ENCODE data around the gene FRAT2.

The FRAT2 gene

DNA sequence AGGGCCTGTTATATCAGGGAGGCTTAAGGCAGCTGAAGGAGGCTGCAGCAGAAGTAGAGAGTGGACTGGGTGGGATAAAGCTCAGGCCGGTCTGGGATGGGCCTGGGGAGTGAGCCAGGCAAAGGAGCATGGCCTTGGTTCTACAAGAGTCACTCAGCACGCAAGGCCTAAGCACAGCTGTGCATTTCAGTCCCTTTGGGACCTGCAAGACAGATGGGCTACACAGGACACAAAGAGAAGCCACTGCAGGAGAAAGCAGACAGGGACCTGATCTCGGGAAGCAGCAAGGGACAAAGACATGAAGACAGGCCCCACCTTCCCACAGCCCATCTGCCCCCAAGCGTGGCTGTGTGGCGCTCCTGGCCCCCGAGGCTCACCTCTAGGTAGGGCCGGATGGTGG lies 37.2 kb upstream of the FRAT2 start:
- H3K27ac ChIP-seq (ENCODE audit: low read depth in 2 of 2, low read length in 2 of 2): no peak overlapping the region
- no peaks in the 10 kb centered on the region for H3K27me3 ChIP-seq (ENCODE audit: control insufficient read depth in 2 of 2, insufficient read depth in 2 of 2, low read length in 2 of 2)
- H3K36me3 ChIP-seq (ENCODE audit: control insufficient read depth in 2 of 2, insufficient read depth in 2 of 2, low read length in 2 of 2): peaks cover 38 to 47% of the 10 kb centered on the region in 2 donors
- peaks cover 0 to 2% of the 10 kb centered on the region in 2 donors for H3K4me1 ChIP-seq (ENCODE audit: control insufficient read depth in 2 of 2, insufficient read depth in 2 of 2, low read length in 2 of 2)
- no peak overlapping the region for H3K4me3 ChIP-seq (ENCODE audit: low read length in 2 of 2)
- no peak overlapping the region for H3K9ac ChIP-seq (ENCODE audit: low read depth in 1 of 2, low read length in 2 of 2)
- H3K9me3 ChIP-seq (ENCODE audit: control insufficient read depth in 2 of 2, low read length in 2 of 2): no peaks in the 10 kb centered on the region

DNA sequence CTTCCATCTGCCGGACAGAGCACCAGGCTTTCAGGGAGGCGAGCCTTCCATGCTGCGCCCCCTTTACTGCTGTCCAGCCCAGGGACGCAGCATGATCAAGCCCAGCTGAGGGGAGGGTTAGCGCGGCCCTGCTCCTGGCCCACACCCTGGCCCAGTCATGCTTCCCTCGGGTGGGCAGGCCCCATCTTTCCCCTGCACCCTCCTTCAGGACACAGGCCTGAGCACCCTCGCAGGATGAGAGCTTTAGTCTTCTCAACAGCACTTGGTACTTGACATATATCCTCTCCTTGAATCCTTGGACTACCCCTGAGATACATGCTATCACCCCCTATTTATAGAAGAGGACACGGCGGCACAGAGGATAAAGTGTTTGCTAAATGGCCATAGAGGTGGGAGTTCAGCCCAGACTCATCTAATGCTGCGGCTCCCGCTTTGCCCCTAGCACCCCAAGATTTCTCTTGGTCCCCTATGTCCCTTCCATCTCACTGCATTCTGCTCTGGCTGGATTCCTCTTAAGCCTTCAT lies 32.7 kb upstream of the FRAT2 start:
- Histone ChIP-seq H3K9me3 (ENCODE audit: control insufficient read depth in 2 of 2, low read length in 2 of 2) (no peaks in the 10 kb centered on the region), H3K9ac (ENCODE audit: low read depth in 1 of 2, low read length in 2 of 2) (no peak overlapping the region), H3K36me3 (ENCODE audit: control insufficient read depth in 2 of 2, insufficient read depth in 2 of 2, low read length in 2 of 2) (peaks cover 27 to 46% of the 10 kb centered on the region in 2 donors), H3K27me3 (ENCODE audit: control insufficient read depth in 2 of 2, insufficient read depth in 2 of 2, low read length in 2 of 2) (no peaks in the 10 kb centered on the region), H3K4me1 (ENCODE audit: control insufficient read depth in 2 of 2, insufficient read depth in 2 of 2, low read length in 2 of 2) (peaks cover 0 to 2% of the 10 kb centered on the region in 2 donors), H3K4me3 (ENCODE audit: low read length in 2 of 2) (no peak overlapping the region), H3K27ac (ENCODE audit: low read depth in 2 of 2, low read length in 2 of 2) (no peak overlapping the region)

DNA sequence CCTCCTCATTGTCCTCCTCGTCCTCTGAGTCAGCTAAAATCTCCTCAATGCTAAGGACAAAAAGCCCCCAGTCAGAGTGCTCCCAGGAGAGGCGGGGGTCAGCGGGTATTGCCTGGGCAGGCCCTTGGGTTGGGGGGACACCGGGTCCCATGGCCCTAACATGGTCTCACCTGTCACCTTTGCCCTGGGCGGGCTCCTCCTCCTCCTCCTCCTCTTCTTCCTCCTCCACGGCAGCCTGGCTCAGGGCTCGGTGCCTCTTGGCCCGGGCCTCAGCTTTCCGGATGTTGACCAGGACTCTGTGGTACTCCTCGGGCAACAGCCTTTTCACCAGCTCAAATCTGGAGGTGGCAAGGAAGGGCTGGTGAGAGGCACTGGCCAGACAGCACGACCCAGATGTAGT lies 32.0 kb upstream of the FRAT2 start:
- Histone ChIP-seq H3K4me1 (ENCODE audit: control insufficient read depth in 2 of 2, insufficient read depth in 2 of 2, low read length in 2 of 2) (peaks cover 0 to 2% of the 10 kb centered on the region in 2 donors), H3K9me3 (ENCODE audit: control insufficient read depth in 2 of 2, low read length in 2 of 2) (no peaks in the 10 kb centered on the region), H3K36me3 (ENCODE audit: control insufficient read depth in 2 of 2, insufficient read depth in 2 of 2, low read length in 2 of 2) (peaks cover 21 to 40% of the 10 kb centered on the region in 2 donors)

DNA sequence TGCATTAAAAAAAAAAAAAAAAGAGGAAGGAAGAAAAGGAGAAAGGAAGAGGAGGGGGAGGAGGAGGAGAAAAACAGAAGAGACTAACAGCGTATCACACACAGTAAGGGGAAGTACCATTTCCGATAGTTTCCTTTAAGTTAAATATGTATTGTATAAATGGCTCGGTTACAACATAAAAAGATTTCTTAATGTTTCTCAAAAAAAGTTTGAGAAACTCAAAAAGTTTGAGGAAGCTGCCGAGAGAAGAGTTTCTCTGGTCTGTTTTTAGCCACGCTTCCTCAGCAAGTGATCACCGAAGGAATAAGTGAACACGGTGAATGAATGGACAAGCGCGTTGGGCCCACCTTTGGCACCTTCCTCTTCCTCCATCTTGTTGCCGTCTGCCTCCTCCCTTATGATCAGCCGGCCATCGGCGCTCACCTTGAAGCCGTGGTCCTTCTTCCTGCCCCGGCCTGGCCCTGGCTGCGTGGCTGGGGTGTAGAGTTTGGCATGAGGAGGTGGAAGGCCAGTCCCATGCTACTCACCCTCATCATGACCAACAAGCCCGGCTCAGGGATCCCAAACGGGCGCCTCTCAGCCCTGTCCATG lies 31.3 kb upstream of the FRAT2 start:
- Histone ChIP-seq H3K9me3 (ENCODE audit: control insufficient read depth in 2 of 2, low read length in 2 of 2) (no peaks in the 10 kb centered on the region), H3K36me3 (ENCODE audit: control insufficient read depth in 2 of 2, insufficient read depth in 2 of 2, low read length in 2 of 2) (peaks cover 17 to 38% of the 10 kb centered on the region in 2 donors), H3K9ac (ENCODE audit: low read depth in 1 of 2, low read length in 2 of 2) (no peak overlapping the region), H3K4me1 (ENCODE audit: control insufficient read depth in 2 of 2, insufficient read depth in 2 of 2, low read length in 2 of 2) (peaks cover 0 to 2% of the 10 kb centered on the region in 2 donors), H3K27ac (ENCODE audit: low read depth in 2 of 2, low read length in 2 of 2) (peak overlapping the region; percentile 40 to 61), H3K27me3 (ENCODE audit: control insufficient read depth in 2 of 2, insufficient read depth in 2 of 2, low read length in 2 of 2) (no peaks in the 10 kb centered on the region), H3K4me3 (ENCODE audit: low read length in 2 of 2) (no peak overlapping the region)

More for the DNA sequence above, 32.0 kb upstream of the FRAT2 start:
- no peak overlapping the region for H3K9ac ChIP-seq (ENCODE audit: low read depth in 1 of 2, low read length in 2 of 2)
- no peaks in the 10 kb centered on the region for H3K27me3 ChIP-seq (ENCODE audit: control insufficient read depth in 2 of 2, insufficient read depth in 2 of 2, low read length in 2 of 2)
- H3K4me3 ChIP-seq (ENCODE audit: low read length in 2 of 2): no peak overlapping the region
- peak overlapping the region; percentile 40 to 61 for H3K27ac ChIP-seq (ENCODE audit: low read depth in 2 of 2, low read length in 2 of 2)

DNA sequence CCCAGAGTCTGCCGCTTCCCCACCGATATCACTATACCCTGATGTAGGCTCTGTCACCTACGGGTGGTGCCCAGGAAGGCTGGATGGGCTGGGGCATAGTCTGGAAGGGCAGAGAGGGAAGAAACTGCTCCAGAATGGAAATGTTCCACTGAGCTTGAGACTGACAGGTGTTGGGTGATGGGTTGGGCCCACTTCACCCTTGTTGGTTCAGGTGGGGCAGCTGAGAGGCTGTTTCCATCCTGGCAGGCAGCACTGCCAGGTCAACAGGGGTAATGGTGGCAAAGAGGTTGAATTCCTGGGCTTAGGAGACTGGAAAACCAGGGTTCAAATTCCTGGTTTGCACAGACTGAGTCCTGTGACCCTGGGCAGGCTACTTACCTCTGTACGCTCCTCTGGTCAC lies 28.5 kb upstream of the FRAT2 start:
- H3K9ac ChIP-seq (ENCODE audit: low read depth in 1 of 2, low read length in 2 of 2): no peak overlapping the region
- H3K4me3 ChIP-seq (ENCODE audit: low read length in 2 of 2): no peak overlapping the region
- no peaks in the 10 kb centered on the region for H3K9me3 ChIP-seq (ENCODE audit: control insufficient read depth in 2 of 2, low read length in 2 of 2)
- H3K27me3 ChIP-seq (ENCODE audit: control insufficient read depth in 2 of 2, insufficient read depth in 2 of 2, low read length in 2 of 2): no peaks in the 10 kb centered on the region
- H3K27ac ChIP-seq (ENCODE audit: low read depth in 2 of 2, low read length in 2 of 2): no peak overlapping the region
- H3K4me1 ChIP-seq (ENCODE audit: control insufficient read depth in 2 of 2, insufficient read depth in 2 of 2, low read length in 2 of 2): peaks cover 0 to 2% of the 10 kb centered on the region in 2 donors
- H3K36me3 ChIP-seq (ENCODE audit: control insufficient read depth in 2 of 2, insufficient read depth in 2 of 2, low read length in 2 of 2): peaks cover 8 to 37% of the 10 kb centered on the region in 2 donors

DNA sequence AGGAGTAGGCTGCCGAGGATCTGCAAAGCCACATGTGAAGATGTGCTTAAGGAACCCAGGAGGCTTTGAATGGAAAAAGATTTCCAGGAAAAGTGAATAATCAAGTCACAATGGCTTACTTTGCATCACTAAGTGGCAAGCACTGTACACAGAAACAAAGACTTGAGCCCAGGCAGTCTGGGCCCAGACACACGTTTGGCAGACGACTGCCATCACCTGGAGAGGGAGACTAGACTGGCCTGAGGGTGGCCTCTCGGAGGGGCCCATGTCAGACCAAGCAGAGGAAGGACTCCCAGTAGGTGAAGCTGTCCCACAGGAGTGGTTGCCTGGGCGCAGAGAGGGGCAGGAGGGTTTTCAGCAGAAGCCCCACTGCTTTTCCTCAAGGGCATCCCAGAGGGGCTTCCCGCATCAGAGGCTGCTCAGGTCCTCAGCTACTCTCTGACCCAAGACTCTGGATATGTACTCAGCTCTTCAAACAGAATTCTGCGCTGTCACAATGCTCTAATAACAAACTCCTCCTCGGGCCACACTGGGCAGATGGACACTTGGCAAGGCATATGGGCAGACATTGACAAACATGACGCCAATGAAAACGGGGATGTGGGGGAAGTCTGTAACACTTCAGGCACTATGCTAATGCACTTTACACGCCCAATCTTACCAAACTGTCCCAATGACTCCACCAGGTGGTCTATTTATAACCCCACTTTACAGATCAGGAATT lies 27.9 kb upstream of the FRAT2 start:
- Histone ChIP-seq H3K4me1 (ENCODE audit: control insufficient read depth in 2 of 2, insufficient read depth in 2 of 2, low read length in 2 of 2) (peaks cover 0 to 2% of the 10 kb centered on the region in 2 donors), H3K4me3 (ENCODE audit: low read length in 2 of 2) (no peak overlapping the region), H3K27ac (ENCODE audit: low read depth in 2 of 2, low read length in 2 of 2) (no peak overlapping the region), H3K9ac (ENCODE audit: low read depth in 1 of 2, low read length in 2 of 2) (no peak overlapping the region), H3K9me3 (ENCODE audit: control insufficient read depth in 2 of 2, low read length in 2 of 2) (no peaks in the 10 kb centered on the region), H3K36me3 (ENCODE audit: control insufficient read depth in 2 of 2, insufficient read depth in 2 of 2, low read length in 2 of 2) (peaks cover 8 to 37% of the 10 kb centered on the region in 2 donors), H3K27me3 (ENCODE audit: control insufficient read depth in 2 of 2, insufficient read depth in 2 of 2, low read length in 2 of 2) (no peaks in the 10 kb centered on the region)

DNA sequence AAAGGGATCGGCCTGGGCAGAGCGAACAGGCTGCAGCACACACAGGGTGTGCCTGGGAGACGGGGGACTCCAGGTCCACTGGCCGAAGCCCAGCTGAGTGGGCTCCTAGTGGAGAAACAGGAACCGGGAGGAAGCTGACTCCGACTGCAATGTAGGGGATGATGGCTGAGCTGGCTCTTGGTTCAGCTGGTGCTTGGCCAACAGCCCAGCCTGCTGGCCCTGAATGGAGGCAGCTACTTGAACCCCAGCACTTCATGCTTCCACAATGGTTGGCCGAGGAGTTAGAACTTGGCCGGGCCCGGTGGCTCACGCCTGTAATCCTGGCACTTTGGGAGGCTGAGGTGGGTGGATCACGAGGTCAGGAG lies 27.0 kb upstream of the FRAT2 start:
- Histone ChIP-seq H3K36me3 (ENCODE audit: control insufficient read depth in 2 of 2, insufficient read depth in 2 of 2, low read length in 2 of 2) (peaks cover 4 to 36% of the 10 kb centered on the region in 2 donors), H3K9me3 (ENCODE audit: control insufficient read depth in 2 of 2, low read length in 2 of 2) (no peaks in the 10 kb centered on the region)

DNA sequence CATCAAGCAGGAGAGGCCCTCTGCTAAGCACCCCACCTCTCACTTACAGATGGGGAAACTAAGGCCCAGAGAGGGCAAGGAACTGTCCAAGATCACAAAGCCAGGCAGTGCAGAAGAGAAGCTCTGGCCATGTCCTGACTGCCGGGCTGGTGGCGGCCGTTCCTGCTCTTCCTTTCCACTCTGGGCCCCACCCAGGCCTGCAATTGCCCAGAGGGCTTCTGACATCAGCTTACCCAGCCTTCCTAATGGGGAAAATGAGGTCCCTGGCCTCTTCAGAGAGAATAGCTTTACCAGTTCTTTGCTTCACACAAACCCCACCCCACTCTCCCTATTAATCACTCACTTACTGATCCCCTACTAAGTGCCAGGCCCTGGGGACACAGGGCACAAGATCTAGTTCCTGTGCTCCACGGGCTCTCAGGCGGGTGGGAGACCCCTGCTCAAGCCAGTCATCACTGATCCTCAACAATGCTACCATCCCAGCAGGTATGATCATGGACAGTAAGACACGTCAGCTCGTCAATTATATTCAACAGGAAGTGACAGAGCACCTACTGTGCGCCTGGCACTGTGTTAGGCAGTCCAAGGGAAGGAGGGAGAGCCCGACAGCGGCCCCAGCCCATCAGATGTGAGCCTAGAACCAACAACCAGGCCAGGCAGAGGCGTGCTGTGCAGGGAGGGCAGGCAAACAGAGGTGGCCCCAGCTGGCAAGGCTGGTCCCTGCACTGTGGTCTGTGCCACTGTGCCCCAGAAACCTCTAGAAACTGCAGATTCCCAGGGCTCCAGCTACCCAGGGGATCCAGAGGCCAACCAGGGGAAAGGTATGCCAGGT lies 26.4 kb upstream of the FRAT2 start:
- H3K4me1 ChIP-seq (ENCODE audit: control insufficient read depth in 2 of 2, insufficient read depth in 2 of 2, low read length in 2 of 2): no peaks in the 10 kb centered on the region
- no peak overlapping the region for H3K9ac ChIP-seq (ENCODE audit: low read depth in 1 of 2, low read length in 2 of 2)
- H3K4me3 ChIP-seq (ENCODE audit: low read length in 2 of 2): no peak overlapping the region
- no peak overlapping the region for H3K27ac ChIP-seq (ENCODE audit: low read depth in 2 of 2, low read length in 2 of 2)
- no peaks in the 10 kb centered on the region for H3K27me3 ChIP-seq (ENCODE audit: control insufficient read depth in 2 of 2, insufficient read depth in 2 of 2, low read length in 2 of 2)
- peaks cover 8 to 35% of the 10 kb centered on the region in 2 donors for H3K36me3 ChIP-seq (ENCODE audit: control insufficient read depth in 2 of 2, insufficient read depth in 2 of 2, low read length in 2 of 2)
- no peaks in the 10 kb centered on the region for H3K9me3 ChIP-seq (ENCODE audit: control insufficient read depth in 2 of 2, low read length in 2 of 2)

More for the DNA sequence above, 27.0 kb upstream of the FRAT2 start:
- no peaks in the 10 kb centered on the region for H3K4me1 ChIP-seq (ENCODE audit: control insufficient read depth in 2 of 2, insufficient read depth in 2 of 2, low read length in 2 of 2)
- no peaks in the 10 kb centered on the region for H3K27me3 ChIP-seq (ENCODE audit: control insufficient read depth in 2 of 2, insufficient read depth in 2 of 2, low read length in 2 of 2)
- H3K27ac ChIP-seq (ENCODE audit: low read depth in 2 of 2, low read length in 2 of 2): no peak overlapping the region
- no peak overlapping the region for H3K4me3 ChIP-seq (ENCODE audit: low read length in 2 of 2)
- H3K9ac ChIP-seq (ENCODE audit: low read depth in 1 of 2, low read length in 2 of 2): no peak overlapping the region

DNA sequence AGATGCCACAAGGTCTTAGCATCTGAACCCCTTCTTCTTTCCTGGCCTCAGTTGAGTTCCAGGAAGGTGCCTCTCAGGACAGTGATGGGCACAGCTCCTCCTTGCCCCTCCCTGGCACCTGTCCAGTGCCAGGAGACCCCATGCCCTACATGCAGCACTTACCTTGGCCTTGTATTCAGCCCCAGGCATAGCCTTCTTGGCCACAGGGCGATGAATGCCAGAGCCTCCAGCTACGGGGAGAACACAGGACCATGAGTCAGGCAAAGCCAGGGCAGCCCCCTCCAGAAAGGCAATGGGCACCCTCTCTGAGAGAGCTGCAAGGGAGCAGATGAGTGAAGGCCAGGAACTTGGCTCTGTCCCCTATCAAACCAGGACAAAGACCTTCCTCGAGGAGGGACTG lies 24.3 kb upstream of the FRAT2 start:
- Histone ChIP-seq H3K4me1 (ENCODE audit: control insufficient read depth in 2 of 2, insufficient read depth in 2 of 2, low read length in 2 of 2) (peaks cover 0 to 2% of the 10 kb centered on the region in 2 donors), H3K9me3 (ENCODE audit: control insufficient read depth in 2 of 2, low read length in 2 of 2) (no peaks in the 10 kb centered on the region), H3K27me3 (ENCODE audit: control insufficient read depth in 2 of 2, insufficient read depth in 2 of 2, low read length in 2 of 2) (no peaks in the 10 kb centered on the region), H3K4me3 (ENCODE audit: low read length in 2 of 2) (no peak overlapping the region), H3K9ac (ENCODE audit: low read depth in 1 of 2, low read length in 2 of 2) (no peak overlapping the region), H3K27ac (ENCODE audit: low read depth in 2 of 2, low read length in 2 of 2) (no peak overlapping the region), H3K36me3 (ENCODE audit: control insufficient read depth in 2 of 2, insufficient read depth in 2 of 2, low read length in 2 of 2) (peaks cover 8 to 33% of the 10 kb centered on the region in 2 donors)

DNA sequence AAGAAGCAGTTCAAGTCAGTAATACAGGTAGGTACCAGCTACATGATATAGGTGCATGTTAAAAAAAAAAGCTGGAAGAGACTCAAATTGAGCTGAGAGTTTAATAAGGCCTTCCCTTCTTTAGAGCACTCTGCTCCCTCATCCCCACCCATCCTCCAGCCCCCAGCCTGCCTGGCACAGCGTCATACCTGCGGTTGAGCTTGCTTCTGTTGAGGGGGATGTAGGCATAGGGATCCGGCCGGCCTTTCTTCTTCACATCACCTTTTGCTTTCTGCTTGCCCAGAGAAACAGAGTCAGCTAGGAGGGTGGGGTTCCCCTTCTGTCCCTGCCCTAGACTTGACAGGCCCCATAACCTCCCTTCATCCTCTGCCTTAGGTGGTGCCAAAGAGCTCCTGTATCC lies 23.8 kb upstream of the FRAT2 start:
- H3K36me3 ChIP-seq (ENCODE audit: control insufficient read depth in 2 of 2, insufficient read depth in 2 of 2, low read length in 2 of 2): peaks cover 8 to 29% of the 10 kb centered on the region in 2 donors
- peaks cover 0 to 2% of the 10 kb centered on the region in 2 donors for H3K4me1 ChIP-seq (ENCODE audit: control insufficient read depth in 2 of 2, insufficient read depth in 2 of 2, low read length in 2 of 2)

More for the DNA sequence above, 23.8 kb upstream of the FRAT2 start:
- Histone ChIP-seq H3K27me3 (ENCODE audit: control insufficient read depth in 2 of 2, insufficient read depth in 2 of 2, low read length in 2 of 2) (no peaks in the 10 kb centered on the region), H3K9ac (ENCODE audit: low read depth in 1 of 2, low read length in 2 of 2) (no peak overlapping the region), H3K4me3 (ENCODE audit: low read length in 2 of 2) (no peak overlapping the region), H3K9me3 (ENCODE audit: control insufficient read depth in 2 of 2, low read length in 2 of 2) (no peaks in the 10 kb centered on the region), H3K27ac (ENCODE audit: low read depth in 2 of 2, low read length in 2 of 2) (no peak overlapping the region)
